Breast epithelium (tissue), 3 donors: ENCODE results near the gene VPS51.

Source experiments
- POLR2A ChIP-seq: fragments of 450-650 bp; IDR thresholded peaks from one replicate; pipeline ENCODE4 v1.6.1; 2016; ENCODE audit warnings: antibody characterized with exemption, mild to moderate bottlenecking, moderate library complexity
- POLR2AphosphoS5 ChIP-seq, 3 donors: sonication (generic); formaldehyde crosslinking; IDR thresholded peaks; one replicate each; pipeline ENCODE4 v1.6.1; 2017; ENCODE audit warnings: antibody characterized with exemption in 3 of 3

- TF ChIP-seq POLR2A (no peak), POLR2AphosphoS5 (IDR thresholded peaks at IDR 0.05) (no peak)
Measured at GRCh38 chr11:65152122-65152521, 56.1 kb downstream of the VPS51 start.
